AG09319 (cell line): ENCODE data around the gene DNAJC11.

ENCODE experiments used
- DNase-seq: peaks from one replicate; pipeline ENCODE4 v3.0.0-alpha.2; 2010; ENCODE audit warnings: low read depth; ENCODE audit errors: extremely low read depth
- CTCF ChIP-seq: IDR thresholded peaks from 2 replicates; pipeline ENCODE4 v1.5.1; 2011; ENCODE audit warnings: low read depth, mild to moderate bottlenecking, inconsistent platforms, low read length, moderate library complexity

Gene DNAJC11

GRCh38 chr1:6685381-6685780 lies 16.2 kb downstream of the DNAJC11 start:
- TF ChIP-seq CTCF, result no peak

GRCh38 chr1:6683434-6683833 lies 18.2 kb downstream of the DNAJC11 start:
- no peak for TF ChIP-seq CTCF

More at GRCh38 chr1:6685381-6685780, 16.2 kb downstream of the DNAJC11 start:
- no peak for DNase-seq

GRCh38 chr1:6675941-6676340 lies 25.7 kb downstream of the DNAJC11 start:
- TF ChIP-seq CTCF, result no peak
- no peak for DNase-seq

More at GRCh38 chr1:6683434-6683833, 18.2 kb downstream of the DNAJC11 start:
- no peak for DNase-seq

GRCh38 chr1:6674771-6675170 lies 26.8 kb downstream of the DNAJC11 start:
- no peak for DNase-seq
- no peak for TF ChIP-seq CTCF

- DNase-seq, result no peak
- TF ChIP-seq CTCF, result no peak
These were observed 27.7 kb downstream of the DNAJC11 start for GRCh38 chr1:6673816-6674398.

- no peak for DNase-seq
- no peak for TF ChIP-seq CTCF
These were observed 29.1 kb downstream of the DNAJC11 start for GRCh38 chr1:6672558-6672957.

- DNase-seq, result no peak
- no peak for TF ChIP-seq CTCF
These were observed 33.1 kb downstream of the DNAJC11 start for GRCh38 chr1:6668503-6668902.
